ENCODE data around the gene ACTR6. TPM values are rescaled to one million over a fixed set of nuclear protein-coding genes. Genes with fewer than 3 reads are reported as not detected.

Gene ACTR6
- total RNA-seq, 1 donor from 2014 or later: 36.0 TPM

- Mint-ChIP-seq H3K9me3 (ENCODE audit: unreplicated experiment) (no peaks in the 10 kb centered on the region), H3K27me3 (ENCODE audit: unreplicated experiment) (no peaks in the 10 kb centered on the region), H3K36me3 (ENCODE audit: unreplicated experiment) (no peaks in the 10 kb centered on the region), H3K4me1 (ENCODE audit: low read depth, unreplicated experiment) (no peaks in the 10 kb centered on the region), H3K4me3 (ENCODE audit: unreplicated experiment) (no peak overlapping the region), H3K27ac (ENCODE audit: unreplicated experiment) (no peak overlapping the region)
- TF ChIP-seq, protein P1, sequence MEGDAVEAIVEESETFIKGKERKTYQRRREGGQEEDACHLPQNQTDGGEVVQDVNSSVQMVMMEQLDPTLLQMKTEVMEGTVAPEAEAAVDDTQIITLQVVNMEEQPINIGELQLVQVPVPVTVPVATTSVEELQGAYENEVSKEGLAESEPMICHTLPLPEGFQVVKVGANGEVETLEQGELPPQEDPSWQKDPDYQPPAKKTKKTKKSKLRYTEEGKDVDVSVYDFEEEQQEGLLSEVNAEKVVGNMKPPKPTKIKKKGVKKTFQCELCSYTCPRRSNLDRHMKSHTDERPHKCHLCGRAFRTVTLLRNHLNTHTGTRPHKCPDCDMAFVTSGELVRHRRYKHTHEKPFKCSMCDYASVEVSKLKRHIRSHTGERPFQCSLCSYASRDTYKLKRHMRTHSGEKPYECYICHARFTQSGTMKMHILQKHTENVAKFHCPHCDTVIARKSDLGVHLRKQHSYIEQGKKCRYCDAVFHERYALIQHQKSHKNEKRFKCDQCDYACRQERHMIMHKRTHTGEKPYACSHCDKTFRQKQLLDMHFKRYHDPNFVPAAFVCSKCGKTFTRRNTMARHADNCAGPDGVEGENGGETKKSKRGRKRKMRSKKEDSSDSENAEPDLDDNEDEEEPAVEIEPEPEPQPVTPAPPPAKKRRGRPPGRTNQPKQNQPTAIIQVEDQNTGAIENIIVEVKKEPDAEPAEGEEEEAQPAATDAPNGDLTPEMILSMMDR (IDR thresholded peaks at IDR 0.05; ENCODE audit: partially characterized antibody, unreplicated experiment): no peak
- no peak for DNase-seq
Observed at GRCh38 chr12:100179252-100179651, 21.4 kb upstream of the ACTR6 start.

GRCh38 chr12:100184549-100185145, 16.0 kb upstream of the ACTR6 start:
- H3K27me3 Mint-ChIP-seq (ENCODE audit: unreplicated experiment): no peaks in the 10 kb centered on the region
- H3K4me3 Mint-ChIP-seq (ENCODE audit: unreplicated experiment): no peak overlapping the region
- peaks cover 2% of the 10 kb centered on the region for H3K9me3 Mint-ChIP-seq (ENCODE audit: unreplicated experiment)
- no peak for DNase-seq
- TF ChIP-seq, protein P1 (IDR thresholded peaks at IDR 0.05; ENCODE audit: partially characterized antibody, unreplicated experiment): no peak
- no peak overlapping the region for H3K27ac Mint-ChIP-seq (ENCODE audit: unreplicated experiment)
- H3K4me1 Mint-ChIP-seq (ENCODE audit: low read depth, unreplicated experiment): peaks cover 11% of the 10 kb centered on the region
- no peaks in the 10 kb centered on the region for H3K36me3 Mint-ChIP-seq (ENCODE audit: unreplicated experiment)

DNA sequence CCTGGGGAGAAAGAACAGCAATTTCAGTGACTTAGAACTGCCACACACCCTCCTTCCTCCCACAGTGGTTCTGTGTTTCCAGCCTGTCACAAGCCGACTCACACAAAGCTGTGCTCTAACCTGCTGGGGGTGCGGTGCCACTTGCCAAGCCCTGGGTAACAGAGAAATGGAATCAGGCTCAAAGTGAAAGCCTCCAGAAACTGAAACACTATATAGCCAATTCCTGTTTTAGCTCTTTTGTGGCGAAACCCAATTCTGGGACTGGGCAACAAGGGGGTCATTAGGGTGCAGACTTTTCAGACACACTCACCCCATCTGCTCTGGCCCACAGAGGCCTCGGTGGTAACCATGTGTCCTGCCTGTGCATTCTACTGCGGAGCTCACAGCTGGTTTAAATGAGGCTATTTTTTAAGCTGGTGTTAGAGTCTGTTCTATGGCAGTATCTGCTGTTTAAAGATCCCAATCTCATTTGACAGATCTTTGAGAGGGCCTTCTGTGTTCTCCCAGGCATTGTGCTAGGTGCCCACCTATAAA, 15.2 kb upstream of the ACTR6 start:
- peaks cover 12% of the 10 kb centered on the region for H3K4me1 Mint-ChIP-seq (ENCODE audit: low read depth, unreplicated experiment)
- H3K27ac Mint-ChIP-seq (ENCODE audit: unreplicated experiment): peak overlapping the region; percentile 68
- H3K4me3 Mint-ChIP-seq (ENCODE audit: unreplicated experiment): no peak overlapping the region
- DNase-seq: no peak
- no peaks in the 10 kb centered on the region for H3K27me3 Mint-ChIP-seq (ENCODE audit: unreplicated experiment)
- peaks cover 2% of the 10 kb centered on the region for H3K9me3 Mint-ChIP-seq (ENCODE audit: unreplicated experiment)
- no peaks in the 10 kb centered on the region for H3K36me3 Mint-ChIP-seq (ENCODE audit: unreplicated experiment)
- TF ChIP-seq, protein P1 (IDR thresholded peaks at IDR 0.05; ENCODE audit: partially characterized antibody, unreplicated experiment): no peak

GRCh38 chr12:100186071-100186470, 14.5 kb upstream of the ACTR6 start:
- TF ChIP-seq, protein P1 (IDR thresholded peaks at IDR 0.05; ENCODE audit: partially characterized antibody, unreplicated experiment): no peak
- Mint-ChIP-seq H3K4me3 (ENCODE audit: unreplicated experiment) (no peak overlapping the region), H3K27ac (ENCODE audit: unreplicated experiment) (no peak overlapping the region), H3K4me1 (ENCODE audit: low read depth, unreplicated experiment) (peaks cover 13% of the 10 kb centered on the region), H3K36me3 (ENCODE audit: unreplicated experiment) (no peaks in the 10 kb centered on the region), H3K27me3 (ENCODE audit: unreplicated experiment) (no peaks in the 10 kb centered on the region), H3K9me3 (ENCODE audit: unreplicated experiment) (peaks cover 2% of the 10 kb centered on the region)
- no peak for DNase-seq

GRCh38 chr12:100187068-100187467, 13.5 kb upstream of the ACTR6 start:
- DNase-seq: no peak
- TF ChIP-seq, protein P1 (IDR thresholded peaks at IDR 0.05; ENCODE audit: partially characterized antibody, unreplicated experiment): no peak
- Mint-ChIP-seq H3K27me3 (ENCODE audit: unreplicated experiment) (no peaks in the 10 kb centered on the region), H3K36me3 (ENCODE audit: unreplicated experiment) (no peaks in the 10 kb centered on the region), H3K4me3 (ENCODE audit: unreplicated experiment) (no peak overlapping the region), H3K9me3 (ENCODE audit: unreplicated experiment) (peaks cover 2% of the 10 kb centered on the region), H3K4me1 (ENCODE audit: low read depth, unreplicated experiment) (peaks cover 17% of the 10 kb centered on the region), H3K27ac (ENCODE audit: unreplicated experiment) (no peak overlapping the region)

Measured in glutamatergic neuron (in vitro differentiated cells).